GM12878 (cell line): ENCODE measurements around the gene CACNA1G.

ENCODE experiments used
- CREB1 ChIP-seq: IDR thresholded peaks from 2 replicates; pipeline ENCODE4 v1.6.1; 2012; ENCODE audit warnings: low read depth, mild to moderate bottlenecking, inconsistent platforms
- NR2C2 ChIP-seq: IDR thresholded peaks from 2 replicates; pipeline ENCODE4 v1.6.1; 2011; ENCODE audit warnings: borderline replicate concordance, low read depth; ENCODE audit not compliant: control insufficient read depth, insufficient read length
- POLR2A ChIP-seq: IDR thresholded peaks from 2 replicates; pipeline ENCODE4 v1.6.1; 2011; ENCODE audit warnings: low read depth, mild to moderate bottlenecking, low read length
- TAF1 ChIP-seq: IDR thresholded peaks from 2 replicates; pipeline ENCODE4 v1.6.1; 2011; ENCODE audit warnings: mild to moderate bottlenecking, low read depth, low read length, borderline replicate concordance

DNA sequence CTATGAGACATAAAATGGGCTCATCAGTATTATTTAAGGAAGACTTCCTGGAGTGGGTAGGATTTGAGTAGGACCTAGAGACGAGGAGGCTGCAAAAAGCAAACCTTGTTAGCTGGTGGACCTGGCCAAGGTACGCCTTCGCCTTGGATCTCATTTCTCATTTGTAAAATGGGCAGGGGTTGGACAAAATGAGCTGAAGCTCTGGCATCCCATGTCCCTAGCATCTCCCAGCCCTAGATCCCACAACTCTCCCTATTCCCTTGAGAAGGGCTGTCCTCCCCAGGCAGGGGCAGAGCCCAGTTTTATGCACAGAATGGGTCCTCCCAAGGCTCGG is 13.8 kb upstream of the CACNA1G start:
- no peak for TF ChIP-seq TAF1
- no peak for TF ChIP-seq CREB1
- no peak for TF ChIP-seq NR2C2
- no peak for TF ChIP-seq POLR2A
